GM18907 (cell line): ENCODE measurements around the gene ADGRL3.
"Not testable (repeated sequence)": the region's sequence is repeated elsewhere in the genome, so short reads cannot be mapped to it uniquely, and the experiment has no call there.

Source experiments
- ATAC-seq: cut with Tn5 transposase; IDR thresholded peaks from one replicate; pipeline ENCODE4 v1.9.1; 2021; ENCODE audit warnings: mild to moderate bottlenecking, moderate library complexity; ENCODE audit not compliant: unreplicated experiment

Gene ADGRL3

DNA sequence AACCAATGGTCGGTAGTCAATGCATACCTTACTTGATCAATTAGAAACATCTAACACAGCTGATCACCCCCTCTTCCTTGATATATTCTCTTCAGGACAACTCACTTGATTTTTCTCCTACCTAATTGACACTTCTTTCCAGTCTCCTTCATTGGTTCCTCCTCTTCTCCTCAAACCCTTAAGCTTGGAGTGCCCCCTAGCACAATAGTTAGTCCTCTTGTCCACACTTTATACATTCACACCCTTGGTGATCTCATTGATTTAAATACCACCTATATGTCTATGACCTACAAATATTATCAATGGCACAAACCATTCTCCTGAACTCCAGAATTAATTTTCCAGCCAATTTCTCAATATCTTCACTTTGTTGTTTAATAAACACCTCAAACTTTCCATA, 724.0 kb downstream of the ADGRL3 start:
- ATAC-seq: no peak

DNA sequence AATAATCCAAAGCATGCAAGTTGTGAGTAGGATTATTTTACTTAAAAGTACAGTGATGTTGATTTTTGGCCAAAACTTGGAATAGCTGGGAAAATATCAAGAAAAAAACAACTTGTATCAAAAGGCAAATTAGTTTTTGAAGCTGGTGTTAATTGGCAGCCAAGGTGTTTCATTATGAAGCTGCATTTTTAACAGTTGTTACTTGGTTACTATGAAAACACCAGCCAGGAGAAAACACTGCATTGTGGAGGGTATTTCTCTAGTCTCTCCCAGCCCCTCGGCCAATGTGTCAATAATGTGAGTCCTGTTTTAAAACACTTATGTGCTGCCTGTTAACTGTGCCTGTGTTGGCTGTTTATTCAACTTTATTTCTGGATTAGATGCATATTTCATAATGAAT, 733.4 kb downstream of the ADGRL3 start:
- no peak for ATAC-seq

DNA sequence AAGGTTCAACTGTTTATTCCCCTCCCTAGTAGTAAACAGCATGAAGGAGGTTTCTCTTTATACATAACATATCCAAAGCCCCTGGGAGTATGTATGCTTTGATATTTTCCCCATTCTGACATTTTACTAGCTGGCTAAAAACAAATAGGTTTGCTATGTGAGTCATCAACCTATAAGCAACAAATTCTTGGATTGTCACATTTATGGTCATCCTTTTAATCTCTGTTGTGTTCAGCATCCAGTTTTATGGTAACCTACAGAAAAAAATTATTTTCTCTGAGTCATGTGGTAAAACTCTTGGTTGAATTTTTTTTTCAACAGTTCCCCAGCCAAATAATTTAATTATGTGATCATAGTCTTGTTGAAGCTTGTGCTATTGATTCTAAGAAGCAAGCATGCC, 734.1 kb downstream of the ADGRL3 start:
- no peak for ATAC-seq

DNA sequence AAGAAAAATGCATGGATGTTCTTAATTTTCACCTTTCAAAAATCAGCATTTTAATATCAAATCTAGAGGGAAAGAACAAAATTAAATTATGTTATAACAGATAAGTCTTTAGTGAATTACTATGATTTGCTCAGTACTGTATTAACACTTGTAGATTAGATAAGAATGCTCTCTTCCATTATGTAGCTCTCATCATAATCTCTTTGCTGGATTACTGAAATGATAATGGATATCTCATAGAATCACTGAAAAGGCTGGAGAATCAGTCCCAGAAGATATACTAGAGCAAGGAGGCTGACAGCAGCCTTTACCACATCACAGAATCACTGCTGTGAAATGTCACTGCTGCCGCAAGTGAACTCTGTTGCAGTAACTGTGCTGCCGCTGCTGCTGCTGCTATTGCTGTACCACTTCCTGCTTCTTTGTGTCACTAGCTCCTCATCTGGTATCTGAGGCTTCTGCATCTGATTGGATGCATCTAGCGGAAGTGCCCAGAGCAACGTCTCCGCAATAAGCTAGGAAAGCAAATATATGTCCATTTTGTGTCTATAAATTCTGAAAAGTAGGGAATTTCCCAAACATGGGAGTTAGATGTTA, 738.2 kb downstream of the ADGRL3 start:
- no peak for ATAC-seq

DNA sequence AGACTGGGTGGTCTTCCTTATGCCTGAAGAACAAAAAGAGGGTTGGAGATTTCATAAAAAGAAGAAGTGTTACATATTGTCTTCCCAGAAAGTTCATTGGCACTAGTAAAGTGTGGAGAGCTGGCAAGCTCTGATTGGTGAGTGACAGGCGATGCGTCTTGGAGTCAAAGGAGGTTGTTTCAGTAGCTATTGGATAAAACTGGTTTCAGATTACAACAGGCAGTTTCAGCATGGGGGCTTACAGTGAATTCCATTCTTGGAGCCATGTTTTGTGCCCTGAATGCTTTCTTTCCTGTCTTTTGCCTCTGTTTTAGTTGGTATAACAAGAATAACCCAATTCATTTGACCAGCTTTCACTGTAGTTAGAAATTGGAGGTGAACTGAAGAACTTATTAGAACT, 750.5 kb downstream of the ADGRL3 start:
- no peak for ATAC-seq

DNA sequence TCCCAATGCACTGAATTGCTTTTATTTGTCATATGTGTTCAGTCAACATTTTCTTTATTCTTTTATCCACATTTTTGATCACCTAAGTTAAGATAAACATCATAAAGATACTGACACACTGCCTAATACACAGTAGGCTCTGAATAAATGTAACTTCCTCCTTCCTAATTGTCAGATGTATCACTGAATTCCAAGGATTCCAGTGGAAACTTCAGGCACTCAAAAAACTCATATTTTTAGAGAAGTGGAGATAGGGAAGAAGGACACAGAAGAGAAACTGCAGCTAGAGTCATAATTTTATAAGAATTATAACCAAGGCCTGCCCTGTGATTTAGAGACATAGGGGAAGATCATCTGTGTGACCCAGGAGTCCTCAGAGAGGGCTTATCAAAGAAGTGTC, 753.3 kb downstream of the ADGRL3 start:
- no peak for ATAC-seq

- no peak for ATAC-seq
These were observed 758.5 kb downstream of the ADGRL3 start for GRCh38 chr4:61958591-61958990.

- ATAC-seq: no peak
These were observed 759.0 kb downstream of the ADGRL3 start for GRCh38 chr4:61959087-61959486.

DNA sequence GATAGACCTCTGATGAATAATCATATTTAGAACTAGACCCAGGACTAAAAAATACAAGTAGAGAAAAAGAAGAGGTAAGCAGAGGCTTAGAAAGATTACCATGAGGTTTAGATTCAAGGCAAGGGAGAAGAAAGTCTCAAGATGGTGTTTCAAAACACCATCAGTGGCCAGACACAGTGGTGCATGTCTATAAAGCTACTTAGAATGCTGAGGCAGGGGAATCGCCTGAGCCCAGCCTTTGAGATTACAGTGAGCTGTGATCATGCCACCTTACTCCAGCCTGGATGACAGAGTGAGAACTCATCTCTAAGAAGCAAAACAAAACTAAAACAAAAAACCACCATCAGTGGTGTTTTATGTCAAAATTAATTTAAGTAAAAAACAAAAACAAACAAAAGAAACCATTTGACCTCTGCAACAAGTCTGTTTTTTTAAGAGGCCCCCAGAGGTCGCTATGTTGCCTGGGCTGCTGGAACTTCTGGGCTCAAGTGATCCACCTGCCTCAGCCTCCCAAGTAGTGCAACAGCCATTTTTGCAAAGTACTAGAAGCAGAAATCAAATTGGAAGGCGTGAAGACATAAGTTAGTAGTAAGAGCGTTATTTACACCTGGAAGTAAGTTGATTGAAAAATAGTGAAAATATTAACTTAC, 784.3 kb downstream of the ADGRL3 start:
- ATAC-seq: no peak

GRCh38 chr4:61985426-61985825, 785.3 kb downstream of the ADGRL3 start:
- ATAC-seq: no peak

DNA sequence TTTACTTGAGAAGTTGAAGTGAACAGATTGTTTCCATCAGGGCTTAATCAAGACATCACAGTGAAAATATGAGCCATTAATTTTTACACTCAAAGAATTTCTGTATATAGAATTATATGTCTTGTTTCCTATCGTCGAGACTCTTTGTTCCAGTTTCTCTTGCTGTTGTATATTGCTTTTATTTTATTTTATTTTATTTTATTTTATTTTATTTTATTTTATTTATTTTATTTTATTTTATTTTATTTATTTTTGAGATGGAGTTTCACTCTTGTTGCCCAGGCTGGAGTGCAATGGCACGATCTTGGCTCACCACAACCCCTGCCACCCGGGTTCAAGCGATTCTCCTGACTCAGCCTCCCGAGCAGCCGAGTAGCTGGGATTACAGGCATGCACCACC, 786.8 kb downstream of the ADGRL3 start:
- not testable (repeated sequence) for ATAC-seq

GRCh38 chr4:61992351-61992750, 792.2 kb downstream of the ADGRL3 start:
- no peak for ATAC-seq

DNA sequence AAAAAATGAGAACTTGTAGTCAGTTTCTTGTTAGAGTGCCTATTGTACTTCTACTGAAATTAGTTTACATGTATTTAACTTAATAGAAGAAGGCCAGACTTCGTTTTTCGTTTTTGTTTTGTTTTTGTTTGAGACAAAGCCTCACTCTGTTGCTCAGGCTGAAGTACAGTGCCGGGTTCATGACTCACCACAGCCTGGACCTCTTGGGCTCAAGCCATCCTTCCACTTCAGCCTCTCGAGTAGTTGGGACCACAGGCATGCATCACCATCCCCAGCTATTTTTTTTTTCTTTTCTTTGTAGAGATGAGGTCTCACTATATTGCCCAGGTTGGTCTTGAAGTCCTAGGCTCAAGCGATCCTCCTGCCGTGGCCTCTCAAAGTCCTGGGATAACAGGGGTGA, 793.9 kb downstream of the ADGRL3 start:
- ATAC-seq: no peak

DNA sequence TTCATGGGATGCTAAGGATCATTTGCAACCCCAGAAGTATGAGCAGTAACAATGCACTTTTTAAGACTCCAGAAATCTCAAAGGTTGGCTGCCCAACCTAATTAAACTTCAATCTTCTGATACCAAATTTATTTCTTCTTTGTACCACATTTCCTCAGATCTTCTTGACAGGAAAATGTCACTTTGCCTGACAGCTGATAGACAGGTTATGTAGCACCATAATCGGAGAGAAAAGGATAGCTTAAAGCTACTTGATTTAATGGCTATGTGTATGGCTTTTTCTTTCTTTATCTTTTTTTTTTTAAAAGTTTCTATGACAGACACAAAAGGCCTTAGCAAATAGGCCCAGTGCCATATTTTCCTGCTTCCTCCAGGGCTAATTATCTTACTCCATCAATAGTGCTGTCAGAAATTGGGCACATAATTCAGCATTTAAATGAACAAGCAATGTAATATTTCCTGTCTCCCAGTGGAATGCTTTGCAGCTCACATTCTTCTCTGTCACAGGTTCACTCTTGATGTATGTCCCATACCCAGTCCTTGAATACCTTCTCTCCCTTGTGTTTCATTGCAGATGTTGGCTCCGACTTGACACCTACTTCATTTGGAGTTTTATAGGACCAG, 795.7 kb downstream of the ADGRL3 start:
- ATAC-seq: no peak

DNA sequence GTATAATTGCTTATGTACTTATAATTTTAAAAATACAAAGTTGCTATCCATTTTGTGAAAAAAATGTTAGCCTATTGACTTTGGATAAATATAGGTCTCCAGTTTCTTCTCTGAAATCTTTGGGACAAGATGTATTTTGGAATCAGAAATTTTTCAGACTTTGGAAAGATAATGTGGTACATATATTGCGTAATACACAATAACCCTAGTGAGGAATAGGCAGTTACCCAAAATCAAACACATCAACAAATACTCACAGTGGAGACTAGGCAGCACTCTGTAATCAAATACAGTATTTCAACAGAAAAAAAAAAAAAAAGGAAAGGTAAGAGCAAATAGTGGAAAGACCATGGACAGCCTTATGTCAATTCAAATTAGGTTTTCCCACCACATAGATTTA, 796.8 kb downstream of the ADGRL3 start:
- ATAC-seq: no peak

DNA sequence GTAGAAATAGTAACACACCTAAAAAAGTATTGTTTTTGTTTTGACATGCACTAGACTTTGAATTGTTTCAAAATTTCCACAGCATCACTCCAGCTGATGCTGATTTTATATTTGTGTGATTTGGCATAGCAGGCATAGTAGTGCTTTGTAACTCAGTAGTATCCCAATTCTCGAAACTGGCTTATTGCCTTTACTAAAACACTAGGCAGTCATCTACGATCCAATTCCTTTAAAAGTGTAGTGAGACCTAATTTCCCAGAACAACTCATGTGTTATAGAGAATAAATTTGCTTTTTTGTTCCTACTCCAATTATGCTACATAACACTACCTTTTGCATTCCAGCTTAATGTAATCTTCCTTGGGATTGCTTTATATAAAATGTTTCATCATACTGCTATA, 797.7 kb downstream of the ADGRL3 start:
- no peak for ATAC-seq

DNA sequence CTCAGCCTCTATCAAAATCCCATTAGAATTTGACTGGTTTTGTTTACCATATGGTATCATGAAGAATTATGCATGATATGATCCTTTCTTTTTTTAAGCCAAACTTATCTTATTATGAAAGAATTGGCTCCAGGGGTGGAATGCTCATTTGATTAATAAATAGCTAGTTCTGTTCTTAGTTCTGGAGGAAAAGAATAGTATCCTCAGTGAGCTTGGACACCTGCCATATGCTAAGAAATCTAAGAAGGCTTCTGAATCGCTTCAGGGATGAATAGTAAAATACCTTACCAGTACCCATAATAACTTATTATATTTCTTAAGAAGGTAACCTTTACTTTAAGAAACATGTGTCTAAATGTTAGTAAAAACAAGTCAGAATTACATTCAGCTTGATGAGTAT, 803.6 kb downstream of the ADGRL3 start:
- ATAC-seq: no peak

DNA sequence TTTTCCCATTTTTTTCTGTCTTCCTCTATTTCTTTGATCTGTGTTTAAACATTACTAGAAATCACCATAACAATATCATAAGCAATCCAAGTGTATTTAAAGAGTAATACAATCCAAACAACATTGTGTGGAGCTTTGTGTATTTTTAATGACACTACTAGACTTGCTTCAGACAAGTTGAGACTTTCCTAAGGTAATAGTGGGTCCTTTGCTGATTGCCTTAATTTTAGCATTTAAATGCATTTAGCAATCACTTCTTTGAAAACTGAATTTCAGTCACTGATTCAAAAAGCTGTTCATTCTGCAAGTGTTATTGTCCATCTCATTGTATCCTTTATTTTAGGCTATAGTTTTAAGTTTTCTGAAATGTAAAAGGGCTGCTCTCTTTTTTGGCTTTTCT, 804.8 kb downstream of the ADGRL3 start:
- ATAC-seq: no peak

- ATAC-seq: no peak
These were observed 806.0 kb downstream of the ADGRL3 start for GRCh38 chr4:62006108-62006507.

DNA sequence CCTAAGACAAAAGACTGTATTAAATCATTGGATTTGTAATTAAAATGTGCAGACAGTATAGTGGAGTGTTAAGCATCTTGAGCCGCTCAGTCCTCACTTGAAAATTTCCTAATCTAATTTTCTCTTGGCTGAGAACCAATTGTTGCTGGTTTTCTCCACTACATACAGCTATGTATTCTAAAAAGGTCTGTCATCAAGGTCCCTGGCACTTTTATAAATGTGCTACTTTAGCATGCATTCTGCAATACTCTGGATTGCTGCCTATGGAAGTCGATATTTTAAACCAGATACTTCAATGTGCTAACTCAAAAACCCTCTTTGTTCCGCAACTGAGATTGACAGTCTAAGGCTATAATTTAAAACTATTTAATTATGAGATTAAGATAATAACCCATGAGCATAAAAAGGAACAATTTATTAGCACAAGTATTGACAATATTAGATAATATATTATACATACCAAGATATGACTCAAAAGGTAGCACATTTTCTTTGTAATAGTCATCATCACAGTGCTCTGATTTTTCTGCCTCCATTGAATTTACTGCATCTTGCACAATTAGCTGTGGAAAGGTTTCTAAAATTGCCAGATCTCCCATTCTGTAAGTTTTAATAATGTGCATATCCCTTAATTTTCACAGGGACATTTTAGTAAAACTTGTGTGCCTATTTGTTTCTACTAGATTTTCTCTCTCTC, 815.1 kb downstream of the ADGRL3 start:
- ATAC-seq: no peak

DNA sequence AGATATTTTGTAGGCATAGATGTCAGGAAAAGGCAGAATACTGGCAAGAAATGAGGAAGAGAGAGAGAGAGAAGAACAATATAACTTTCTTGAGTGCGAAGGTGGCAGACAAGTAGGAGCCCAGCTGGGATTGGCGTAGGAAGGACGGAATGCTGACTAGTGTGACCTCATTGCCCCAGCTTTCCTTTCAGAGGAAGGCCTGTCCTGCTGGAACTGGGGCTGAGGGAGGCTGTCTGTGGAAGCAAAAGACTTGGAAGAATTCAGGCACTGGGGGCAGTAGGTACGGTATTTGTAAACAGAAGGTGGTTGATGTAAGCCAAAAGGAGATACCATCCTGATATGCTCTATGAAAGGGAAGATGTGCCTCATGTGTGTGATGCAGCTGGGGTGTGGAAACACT, 818.4 kb downstream of the ADGRL3 start:
- ATAC-seq: no peak

GRCh38 chr4:62023633-62024032, 823.5 kb downstream of the ADGRL3 start:
- no peak for ATAC-seq
